Suprapubic skin (tissue), 4 donors: ENCODE data around the gene NEMF. TPM values are rescaled to one million over a fixed set of nuclear protein-coding genes. Genes with fewer than 3 reads are reported as not detected.
"Not testable (repeated sequence)": the region's sequence is repeated elsewhere in the genome, so short reads cannot be mapped to it uniquely, and the experiment has no call there.

Experiments
- DNase-seq, 2 donors: peaks; one replicate each; pipeline ENCODE4 v3.0.0-alpha.2; 2019; ENCODE audit warnings: low spot score in 2 of 2
- H3K27ac ChIP-seq: fragments of 200-600 bp; sonication (generic); one replicate; pipeline ENCODE4 v1.5.1; 2019
- H3K27me3 ChIP-seq: fragments of 200-600 bp; sonication (generic); one replicate; pipeline ENCODE4 v1.5.1; 2019
- H3K36me3 ChIP-seq: fragments of 200-600 bp; sonication (generic); one replicate; pipeline ENCODE4 v1.5.1; 2019
- H3K4me1 ChIP-seq: fragments of 200-600 bp; sonication (generic); one replicate; pipeline ENCODE4 v1.5.1; 2019
- H3K4me3 ChIP-seq: fragments of 200-600 bp; sonication (generic); one replicate; pipeline ENCODE4 v1.5.1; 2019; ENCODE audit warnings: mild to moderate bottlenecking
- H3K9me3 ChIP-seq: fragments of 200-600 bp; sonication (generic); one replicate; pipeline ENCODE4 v1.5.1; 2019
- CTCF ChIP-seq, 2 donors: fragments of 200-600 bp in 1 of 2; fragments of 450-650 bp in 1 of 2; sonication (generic) in 1 of 2; IDR thresholded peaks; one replicate each; pipeline ENCODE4 v1.5.1; 2016 to 2019; ENCODE audit warnings: antibody characterized with exemption in 2 of 2, mild to moderate bottlenecking in 1 of 2, moderate library complexity in 1 of 2
- EP300 ChIP-seq: sonication (generic); formaldehyde crosslinking; IDR thresholded peaks from one replicate; pipeline ENCODE4 v1.6.1; 2017; ENCODE audit warnings: antibody characterized with exemption
- POLR2A ChIP-seq, 2 donors: fragments of 450-650 bp; IDR thresholded peaks; one replicate each; pipeline ENCODE4 v1.6.1; 2017; ENCODE audit warnings: antibody characterized with exemption in 2 of 2, mild to moderate bottlenecking in 2 of 2, moderate library complexity in 2 of 2
- POLR2AphosphoS5 ChIP-seq, 3 donors: sonication (generic); formaldehyde crosslinking; IDR thresholded peaks; one replicate each; pipeline ENCODE4 v1.6.1; 2017; ENCODE audit warnings: antibody characterized with exemption in 3 of 3
- WGBS: methylation state at CpG from one replicate; pipeline ENCODE4 v1.1.5; 2018; 5-methylcytosine and 5-hydroxymethylcytosine counted together
- total RNA-seq, 4 donors: library from RNA; depleted of rRNA; stranded (reverse); fragments of >200 nt; gene quantifications; one replicate each; pipeline ENCODE4 v1.1.0, GENCODE V29; 2016

NEMF gene
- total RNA-seq, 4 donors from 2014 or later = 70.6 to 181 (median 81.5) TPM

DNA sequence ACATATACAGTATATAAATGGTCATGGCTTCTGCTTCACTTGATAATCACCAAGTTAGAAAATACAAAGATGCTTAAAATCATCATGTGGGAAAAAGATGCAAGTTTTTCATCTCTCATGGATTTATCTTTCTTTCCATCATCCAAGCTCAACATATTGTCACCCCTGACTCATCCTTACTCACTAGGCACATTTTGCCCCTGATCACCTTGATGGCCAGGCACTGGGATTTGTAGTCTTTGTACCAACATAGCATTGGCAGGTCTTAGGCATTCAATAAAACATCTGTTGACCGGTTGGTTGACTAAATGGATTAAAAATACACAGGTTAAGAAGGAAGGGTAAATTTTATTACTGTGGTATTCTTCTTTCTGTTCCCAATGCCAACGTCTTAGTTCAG, 56.6 kb downstream of the NEMF start:
- Histone ChIP-seq H3K27me3 (no peaks in the 10 kb centered on the region), H3K4me3 (no peak overlapping the region), H3K27ac (no peak overlapping the region), H3K36me3 (peaks cover 93% of the 10 kb centered on the region), H3K4me1 (no peaks in the 10 kb centered on the region), H3K9me3 (no peaks in the 10 kb centered on the region)
- WGBS = 91% methylated on average over 2 of the region's 2 CpGs
- TF ChIP-seq POLR2AphosphoS5 (IDR thresholded peaks at IDR 0.05) = no peak
- no peak for DNase-seq

- WGBS = 4% methylated on average over 1 of the region's 1 CpG
- Histone ChIP-seq H3K4me3 (no peak overlapping the region), H3K27ac (no peak overlapping the region), H3K9me3 (no peaks in the 10 kb centered on the region), H3K27me3 (no peaks in the 10 kb centered on the region), H3K4me1 (no peaks in the 10 kb centered on the region), H3K36me3 (peaks cover 90% of the 10 kb centered on the region)
- TF ChIP-seq POLR2AphosphoS5 (IDR thresholded peaks at IDR 0.05) (no peak), EP300 (no peak), POLR2A (IDR thresholded peaks at IDR 0.05) (no peak)
- no peak for DNase-seq
Observed at GRCh38 chr14:49792618-49793017, 60.0 kb downstream of the NEMF start.

DNA sequence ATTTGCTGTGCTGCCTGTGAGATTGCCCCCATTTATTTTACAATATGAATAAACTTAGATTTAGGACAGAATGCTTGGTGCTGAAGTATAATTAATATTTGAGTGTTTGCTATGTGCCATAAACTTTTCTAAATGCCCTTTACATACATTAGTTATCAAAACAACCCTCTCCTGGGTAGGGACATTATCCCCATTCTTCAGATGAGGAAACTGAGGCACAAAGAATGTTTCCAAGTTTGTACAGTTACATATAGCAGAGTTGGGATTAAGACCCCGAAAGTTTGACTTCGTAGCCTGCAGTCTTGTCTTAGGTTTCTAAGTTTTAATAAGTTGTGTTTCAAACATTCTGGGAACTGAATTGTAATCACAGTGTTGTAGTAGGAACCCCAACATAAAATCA, 66.3 kb downstream of the NEMF start:
- WGBS = 97% methylated on average over 2 of the region's 2 CpGs

DNA sequence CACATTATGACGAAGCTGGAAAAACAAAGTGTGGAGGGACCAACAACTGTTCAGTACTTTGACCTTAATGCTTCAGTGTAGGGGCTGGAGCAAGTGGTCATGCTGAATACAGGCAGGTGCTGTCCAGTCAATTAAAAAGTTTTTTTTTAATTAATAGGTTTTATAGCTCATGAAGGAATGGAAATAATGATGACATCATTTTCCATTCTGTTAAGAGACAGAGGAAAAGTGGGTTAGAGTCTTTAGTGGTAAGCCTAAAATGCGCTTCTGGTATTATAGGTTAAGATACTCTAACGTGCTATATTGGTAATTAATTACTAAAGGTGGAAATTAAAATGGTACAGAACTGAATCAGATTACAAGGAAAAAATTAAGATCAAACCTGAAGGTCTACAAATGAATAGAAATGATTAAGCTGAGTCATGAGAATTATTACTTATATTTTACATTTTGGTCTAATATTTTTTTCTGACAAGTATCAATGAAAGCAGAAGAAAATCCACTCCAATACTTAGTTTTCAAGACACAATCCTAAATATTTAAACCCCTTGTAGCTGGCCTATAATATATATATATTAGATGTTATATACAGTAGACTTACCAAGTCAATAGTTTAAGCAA, 69.1 kb downstream of the NEMF start:
- peaks cover 99% of the 10 kb centered on the region for H3K36me3 ChIP-seq
- H3K27me3 ChIP-seq = no peaks in the 10 kb centered on the region
- no peaks in the 10 kb centered on the region for H3K9me3 ChIP-seq
- WGBS = 79% methylated on average over 3 of the region's 3 CpGs
- H3K27ac ChIP-seq = no peak overlapping the region
- TF ChIP-seq POLR2AphosphoS5 (IDR thresholded peaks at IDR 0.05) (no peak), POLR2A (IDR thresholded peaks at IDR 0.05) (no peak), EP300 (no peak), CTCF (IDR thresholded peaks at IDR 0.05) (no peak)
- no peak for DNase-seq
- no peaks in the 10 kb centered on the region for H3K4me1 ChIP-seq
- no peak overlapping the region for H3K4me3 ChIP-seq

More for the DNA sequence above, 66.3 kb downstream of the NEMF start:
- no peak for DNase-seq
- TF ChIP-seq POLR2A (IDR thresholded peaks at IDR 0.05) = no peak
- no peak for TF ChIP-seq EP300
- TF ChIP-seq POLR2AphosphoS5 (IDR thresholded peaks at IDR 0.05) = no peak
- no peak for TF ChIP-seq CTCF (IDR thresholded peaks at IDR 0.05)
- H3K27me3 ChIP-seq = no peaks in the 10 kb centered on the region
- no peak overlapping the region for H3K4me3 ChIP-seq
- H3K9me3 ChIP-seq = no peaks in the 10 kb centered on the region
- no peaks in the 10 kb centered on the region for H3K4me1 ChIP-seq
- no peak overlapping the region for H3K27ac ChIP-seq
- H3K36me3 ChIP-seq = peaks cover 97% of the 10 kb centered on the region

- DNase-seq, H3K27me3 ChIP-seq, H3K4me1 ChIP-seq, H3K4me3 ChIP-seq, H3K9me3 ChIP-seq, H3K27ac ChIP-seq: not testable (repeated sequence)
- peaks cover 100% of the 10 kb centered on the region for H3K36me3 ChIP-seq
- WGBS = 94% methylated on average over 7 of the region's 7 CpGs
Observed at GRCh38 chr14:49781040-49781439, 71.5 kb downstream of the NEMF start.

- no peak overlapping the region for H3K4me3 ChIP-seq
- H3K27ac ChIP-seq = no peak overlapping the region
- no peak for DNase-seq
- no peaks in the 10 kb centered on the region for H3K4me1 ChIP-seq
- 94% methylated on average over 2 of the region's 2 CpGs for WGBS
- H3K36me3 ChIP-seq = peaks cover 99% of the 10 kb centered on the region
- no peaks in the 10 kb centered on the region for H3K9me3 ChIP-seq
- TF ChIP-seq CTCF (IDR thresholded peaks at IDR 0.05) (no peak), POLR2AphosphoS5 (IDR thresholded peaks at IDR 0.05) (no peak), EP300 (no peak), POLR2A (IDR thresholded peaks at IDR 0.05) (no peak)
- no peaks in the 10 kb centered on the region for H3K27me3 ChIP-seq
Observed at GRCh38 chr14:49778421-49778820, 74.2 kb downstream of the NEMF start.

GRCh38 chr14:49774106-49774505, 78.5 kb downstream of the NEMF start:
- TF ChIP-seq POLR2AphosphoS5 (IDR thresholded peaks at IDR 0.05) (no peak), POLR2A (IDR thresholded peaks at IDR 0.05) (no peak), CTCF (IDR thresholded peaks at IDR 0.05) (no peak), EP300 (no peak)
- H3K27ac ChIP-seq = no peak overlapping the region
- no peak overlapping the region for H3K4me3 ChIP-seq
- no peaks in the 10 kb centered on the region for H3K9me3 ChIP-seq
- DNase-seq = no peak
- peaks cover 66% of the 10 kb centered on the region for H3K36me3 ChIP-seq
- 100% methylated on average over 1 of the region's 1 CpG for WGBS
- H3K27me3 ChIP-seq = no peaks in the 10 kb centered on the region
- H3K4me1 ChIP-seq = peaks cover 22% of the 10 kb centered on the region

DNA sequence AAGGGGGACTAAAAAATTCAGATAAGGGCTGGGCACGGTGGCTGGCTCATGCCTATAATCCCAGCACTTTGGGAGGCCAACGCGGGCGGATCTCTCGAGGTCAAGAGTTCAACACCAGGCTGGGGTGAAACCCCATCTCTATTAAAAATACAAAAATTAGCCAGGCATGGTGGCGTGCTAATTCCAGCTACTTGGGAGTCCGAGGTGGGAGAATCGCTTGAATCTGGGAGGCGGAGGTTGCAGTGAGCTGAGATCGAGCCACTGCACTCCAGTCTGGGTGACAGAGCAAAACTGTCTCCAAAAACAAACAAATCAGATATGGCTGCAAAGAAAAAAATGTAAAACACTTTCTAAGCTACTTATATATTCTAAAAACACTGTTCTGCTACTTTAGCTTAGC, 80.9 kb downstream of the NEMF start:
- not testable (repeated sequence) for H3K27ac ChIP-seq, H3K4me3 ChIP-seq, DNase-seq, H3K27me3 ChIP-seq, H3K9me3 ChIP-seq
- Histone ChIP-seq H3K36me3 (peaks cover 42% of the 10 kb centered on the region), H3K4me1 (peaks cover 28% of the 10 kb centered on the region)
- WGBS = 93% methylated on average over 10 of the region's 10 CpGs
